Naive thymus-derived CD8-positive, alpha-beta T cell (primary cell): ENCODE measurements around the gene DYNLT1. TPM values are rescaled to one million over a fixed set of nuclear protein-coding genes. Genes with fewer than 3 reads are reported as not detected.
"Not testable (repeated sequence)": the region's sequence is repeated elsewhere in the genome, so short reads cannot be mapped to it uniquely, and the experiment has no call there.

ENCODE experiments used
- ATAC-seq, 2 donors: fragments of 150-1000 bp; cut with Tn5 transposase in 1 of 2; sonication (Bioruptor Pico), chemical (Tn5 transposase) in 1 of 2; 1 replicate in 1 of 2; 2 replicates in 1 of 2; pipeline ENCODE4 v1.10.0; 2021; ENCODE audit warnings: mild to moderate bottlenecking in 2 of 2, moderate library complexity in 2 of 2
- POLR2A ChIA-PET: fragments of 350-600 bp; sonication (Branson Sonifier 250); formaldehyde crosslinking; loops from one replicate; lab custom pipeline; 2021; ENCODE audit warnings: antibody characterized with exemption; lab: Charles Lee
- DNase-seq, 10 donors: peaks; one replicate each; pipeline versions ENCODE4 v3.0.0 to v3.0.0-alpha.2; 2020 to 2022
- H3K27ac Mint-ChIP-seq, 10 donors: one replicate each; pipeline ENCODE4 v1.8.0; 2020 to 2022; ENCODE audit warnings: mild to moderate bottlenecking in 10 of 10, mixed read lengths in 10 of 10, moderate library complexity in 4 of 10, inconsistent platforms in 1 of 10
- H3K27me3 Mint-ChIP-seq, 5 donors: one replicate each; pipeline ENCODE4 v1.8.0; 2021 to 2022; ENCODE audit warnings: mixed read lengths in 5 of 5
- H3K36me3 Mint-ChIP-seq, 3 donors: one replicate each; pipeline ENCODE4 v1.8.0; 2020 to 2022; ENCODE audit warnings: mixed read lengths in 3 of 3, mild to moderate bottlenecking in 2 of 3, inconsistent platforms in 1 of 3
- H3K4me1 Mint-ChIP-seq, 4 donors: one replicate each; pipeline ENCODE4 v1.8.0; 2021 to 2022; ENCODE audit warnings: mixed read lengths in 4 of 4
- H3K4me3 Mint-ChIP-seq, 10 donors: one replicate each; pipeline ENCODE4 v1.8.0; 2020 to 2022; ENCODE audit warnings: mild to moderate bottlenecking in 10 of 10, mixed read lengths in 10 of 10, moderate library complexity in 6 of 10, inconsistent platforms in 1 of 10
- H3K9me3 Mint-ChIP-seq, 9 donors: one replicate each; pipeline ENCODE4 v1.8.0; 2020 to 2022; ENCODE audit warnings: mixed read lengths in 9 of 9, mild to moderate bottlenecking in 3 of 9, inconsistent platforms in 1 of 9, moderate library complexity in 1 of 9
- polyA plus RNA-seq, 3 donors: library from polyadenylated mRNA; unstranded; fragments of 300-500 nt; fragmentation: Illumina TruSeq; gene quantifications; one replicate each; pipeline ENCODE4 v1.2.3, GENCODE V29; 2021
- total RNA-seq, 8 experiments: library from RNA in 2 of 8; stranded (reverse) in 2 of 8; gene quantifications; one replicate each; pipeline ENCODE4 v1.2.3 and lab custom pipeline; 2021 to 2026

DYNLT1 gene
- total and polyA plus RNA-seq, 5 experiments from 2014 or later = 54.4 to 78.6 (median 63.3) TPM

GRCh38 chr6:158674342-158675131 is 30.0 kb upstream of the DYNLT1 start:
- DNase-seq (no peak), ATAC-seq (no peak)
- POLR2A ChIA-PET = no interaction called here
- Mint-ChIP-seq H3K9me3 (no peaks in the 10 kb centered on the region), H3K27me3 (no peaks in the 10 kb centered on the region), H3K36me3 (peaks cover 6 to 27% (median 20%) of the 10 kb centered on the region in 3 donors), H3K4me3 (no peak overlapping the region), H3K4me1 (peaks cover 0 to 15% (median 3%) of the 10 kb centered on the region in 4 donors), H3K27ac (peak overlapping the region in 2 of 10 donors; percentile 6 to 87)

GRCh38 chr6:158672726-158673125 is 28.2 kb upstream of the DYNLT1 start:
- ATAC-seq (no peak), DNase-seq (no peak)
- Mint-ChIP-seq H3K4me1 (peaks cover 0 to 19% (median 10%) of the 10 kb centered on the region in 4 donors), H3K4me3 (no peak overlapping the region), H3K27me3 (no peaks in the 10 kb centered on the region), H3K9me3 (no peaks in the 10 kb centered on the region), H3K27ac (peak overlapping the region in 1 of 10 donors; percentile 62), H3K36me3 (peaks cover 13 to 39% (median 22%) of the 10 kb centered on the region in 3 donors)
- POLR2A ChIA-PET = interaction anchor here (0.7 to 1.0 kb wide), 3 partner anchors 10 to 302 kb away, joined by 3 to 4 read pairs (median 4); no protein-coding TSS in a partner anchor

- peaks cover 13 to 45% (median 25%) of the 10 kb centered on the region in 3 donors for H3K36me3 Mint-ChIP-seq
- H3K4me3 Mint-ChIP-seq, H3K27ac Mint-ChIP-seq, H3K9me3 Mint-ChIP-seq, DNase-seq, H3K27me3 Mint-ChIP-seq, ATAC-seq: not testable (repeated sequence)
- POLR2A ChIA-PET = interaction anchor here (0.7 kb wide), 1 partner anchor 303 kb away, joined by 3 read pairs; no protein-coding TSS in a partner anchor
- peaks cover 0 to 19% (median 13%) of the 10 kb centered on the region in 4 donors for H3K4me1 Mint-ChIP-seq
Observed at GRCh38 chr6:158672119-158672518, 27.6 kb upstream of the DYNLT1 start.

- DNase-seq (no peak), ATAC-seq (no peak)
- POLR2A ChIA-PET = interaction anchor here (0.6 kb wide), 1 partner anchor 13 kb away, joined by 6 read pairs; no protein-coding TSS in a partner anchor
- peaks cover 0 to 38% (median 19%) of the 10 kb centered on the region in 4 donors for H3K4me1 Mint-ChIP-seq
- H3K4me3 Mint-ChIP-seq = no peak overlapping the region
- peak overlapping the region in 5 of 10 donors; percentile 41 to 85 (median 49) for H3K27ac Mint-ChIP-seq
- H3K36me3 Mint-ChIP-seq = peaks cover 23 to 61% (median 34%) of the 10 kb centered on the region in 3 donors
- no peaks in the 10 kb centered on the region for H3K27me3 Mint-ChIP-seq
- no peaks in the 10 kb centered on the region for H3K9me3 Mint-ChIP-seq
Observed at GRCh38 chr6:158669145-158670035, 24.8 kb upstream of the DYNLT1 start.

GRCh38 chr6:158668707-158669103 is 24.2 kb upstream of the DYNLT1 start:
- no peaks in the 10 kb centered on the region for H3K9me3 Mint-ChIP-seq
- no peak for ATAC-seq
- H3K27ac Mint-ChIP-seq = peak overlapping the region in 7 of 10 donors; percentile 0 to 86 (median 49)
- POLR2A ChIA-PET = no interaction called here
- no peak for DNase-seq
- H3K36me3 Mint-ChIP-seq = peaks cover 17 to 56% (median 30%) of the 10 kb centered on the region in 3 donors
- peak overlapping the region in 2 of 10 donors; percentile 5 to 48 for H3K4me3 Mint-ChIP-seq
- no peaks in the 10 kb centered on the region for H3K27me3 Mint-ChIP-seq
- peaks cover 0 to 34% (median 18%) of the 10 kb centered on the region in 4 donors for H3K4me1 Mint-ChIP-seq

- ATAC-seq (no peak), DNase-seq (no peak)
- no peak overlapping the region for H3K4me3 Mint-ChIP-seq
- H3K27ac Mint-ChIP-seq = peak overlapping the region in 5 of 10 donors; percentile 9 to 72 (median 46)
- peaks cover 7 to 43% (median 25%) of the 10 kb centered on the region in 4 donors for H3K4me1 Mint-ChIP-seq
- peaks cover 17 to 66% (median 32%) of the 10 kb centered on the region in 3 donors for H3K36me3 Mint-ChIP-seq
- no peaks in the 10 kb centered on the region for H3K9me3 Mint-ChIP-seq
- no peaks in the 10 kb centered on the region for H3K27me3 Mint-ChIP-seq
- POLR2A ChIA-PET = no interaction called here
Observed at GRCh38 chr6:158667360-158667981, 22.9 kb upstream of the DYNLT1 start.

- H3K4me1 Mint-ChIP-seq = peaks cover 7 to 47% (median 26%) of the 10 kb centered on the region in 4 donors
- H3K9me3 Mint-ChIP-seq = no peaks in the 10 kb centered on the region
- H3K4me3 Mint-ChIP-seq = peak overlapping the region in 2 of 10 donors; percentile 18 to 36
- H3K27me3 Mint-ChIP-seq = no peaks in the 10 kb centered on the region
- POLR2A ChIA-PET = no interaction called here
- DNase-seq = no peak
- peak overlapping the region in 8 of 10 donors; percentile 9 to 86 (median 50) for H3K27ac Mint-ChIP-seq
- peaks cover 17 to 66% (median 32%) of the 10 kb centered on the region in 3 donors for H3K36me3 Mint-ChIP-seq
- no peak for ATAC-seq
Observed at GRCh38 chr6:158666628-158667359, 22.3 kb upstream of the DYNLT1 start.

- POLR2A ChIA-PET = no interaction called here
- H3K27ac Mint-ChIP-seq = peak overlapping the region in 7 of 10 donors; percentile 28 to 99 (median 96)
- H3K9me3 Mint-ChIP-seq = no peaks in the 10 kb centered on the region
- H3K4me1 Mint-ChIP-seq = peaks cover 7 to 56% (median 35%) of the 10 kb centered on the region in 4 donors
- DNase-seq (no peak), ATAC-seq (no peak)
- H3K4me3 Mint-ChIP-seq = peak overlapping the region in 5 of 10 donors; percentile 30 to 90 (median 52)
- H3K27me3 Mint-ChIP-seq = no peaks in the 10 kb centered on the region
- peaks cover 17 to 61% (median 33%) of the 10 kb centered on the region in 3 donors for H3K36me3 Mint-ChIP-seq
Observed at GRCh38 chr6:158665332-158665731, 20.8 kb upstream of the DYNLT1 start.

GRCh38 chr6:158663625-158664165 is 19.2 kb upstream of the DYNLT1 start:
- Mint-ChIP-seq H3K4me3 (peak overlapping the region; percentile 52 to 91 (median 81)), H3K36me3 (peaks cover 15 to 52% (median 25%) of the 10 kb centered on the region in 3 donors), H3K9me3 (no peaks in the 10 kb centered on the region), H3K27ac (peak overlapping the region in 9 of 10 donors; percentile 80 to 99 (median 96)), H3K4me1 (peaks cover 6 to 62% (median 37%) of the 10 kb centered on the region in 4 donors), H3K27me3 (no peaks in the 10 kb centered on the region)
- DNase-seq (no peak), ATAC-seq (no peak)
- POLR2A ChIA-PET = interaction anchor here (0.6 to 2.5 kb wide), 6 partner anchors 11 to 208 kb away, joined by 3 to 10 read pairs (median 5); partner anchors contain the start of gene DYNLT1

GRCh38 chr6:158662954-158663624 is 18.5 kb upstream of the DYNLT1 start:
- H3K27ac Mint-ChIP-seq = peak overlapping the region; percentile 74 to 99 (median 96)
- H3K4me1 Mint-ChIP-seq = peaks cover 3 to 58% (median 35%) of the 10 kb centered on the region in 4 donors
- no peaks in the 10 kb centered on the region for H3K9me3 Mint-ChIP-seq
- peaks cover 11 to 48% (median 22%) of the 10 kb centered on the region in 3 donors for H3K36me3 Mint-ChIP-seq
- peak; percentile 65 to 66 for ATAC-seq
- no peaks in the 10 kb centered on the region for H3K27me3 Mint-ChIP-seq
- DNase-seq = peak in 3 of 10 donors; percentile 33 to 72 (median 71)
- POLR2A ChIA-PET = interaction anchor here (0.6 to 2.5 kb wide), 8 partner anchors 8 to 61 kb away, joined by 3 to 10 read pairs (median 4); partner anchors contain the start of genes DYNLT1 and SYTL3
- peak overlapping the region; percentile 52 to 91 (median 81) for H3K4me3 Mint-ChIP-seq
